ENCODE results near the gene CRKL.
A peak's percentile ranks its signal among the peaks of the same experiment; 100 is the strongest.
"Not testable (repeated sequence)": the region's sequence is repeated elsewhere in the genome, so short reads cannot be mapped to it uniquely, and the experiment has no call there.

Gene CRKL

GRCh38 chr22:20916916-20917810 is at the start of gene CRKL:
CRKL (plus strand) TSS chr22:20917407; CDS start chr22:20917935, 528 bp downstream.
- peak; percentile 97 for DNase-seq

- DNase-seq, result no peak
Observed at GRCh38 chr22:20868025-20868962, 48.9 kb upstream of the CRKL start.

GRCh38 chr22:20869234-20869633 is 48.0 kb upstream of the CRKL start:
- no peak for DNase-seq

- DNase-seq, result no peak
Observed at GRCh38 chr22:20873214-20873613, 44.0 kb upstream of the CRKL start.

GRCh38 chr22:20875296-20875695 is 41.9 kb upstream of the CRKL start:
- DNase-seq, result no peak

- DNase-seq, result no peak
Observed at GRCh38 chr22:20877715-20878114, 39.5 kb upstream of the CRKL start.

GRCh38 chr22:20881231-20881630 is 36.0 kb upstream of the CRKL start:
- no peak for DNase-seq

GRCh38 chr22:20881869-20882815 is 35.1 kb upstream of the CRKL start:
- DNase-seq, result no peak

- no peak for DNase-seq
Observed at GRCh38 chr22:20882855-20883254, 34.4 kb upstream of the CRKL start.

GRCh38 chr22:20884454-20884853 is 32.8 kb upstream of the CRKL start:
- no peak for DNase-seq

GRCh38 chr22:20885017-20885556 is 32.1 kb upstream of the CRKL start:
- no peak for DNase-seq

GRCh38 chr22:20885557-20886323 is 31.5 kb upstream of the CRKL start:
- peak; percentile 35 for DNase-seq

GRCh38 chr22:20887375-20887774 is 29.8 kb upstream of the CRKL start:
- DNase-seq, result no peak

- DNase-seq, result no peak
Observed at GRCh38 chr22:20889025-20889704, 28.0 kb upstream of the CRKL start.

- DNase-seq, result no peak
Observed at GRCh38 chr22:20889904-20890540, 27.2 kb upstream of the CRKL start.

- DNase-seq, result no peak
Observed at GRCh38 chr22:20890975-20891374, 26.2 kb upstream of the CRKL start.

- DNase-seq, result not testable (repeated sequence)
Observed at GRCh38 chr22:20897737-20898136, 19.5 kb upstream of the CRKL start.

- no peak for DNase-seq
Observed at GRCh38 chr22:20899827-20900423, 17.3 kb upstream of the CRKL start.
